Left ventricle myocardium inferior (tissue), 1 donor: Measurements from ENCODE around the gene STN1. TPM values are rescaled to one million over a fixed set of nuclear protein-coding genes. Genes with fewer than 3 reads are reported as not detected.

ENCODE experiments used
- DNase-seq: peaks from one replicate; pipeline ENCODE4 v3.0.0-alpha.2; 2020
- H3K27ac ChIP-seq: fragments of 200-600 bp; replicated peaks from 2 replicates; pipeline ENCODE4 v1.8.0; 2021
- H3K27me3 ChIP-seq: fragments of 200-600 bp; 2 replicates; pipeline ENCODE4 v1.8.0; 2021; ENCODE audit warnings: low read depth
- H3K36me3 ChIP-seq: fragments of 200-600 bp; 2 replicates; pipeline ENCODE4 v1.8.0; 2021
- H3K4me1 ChIP-seq: fragments of 200-600 bp; 2 replicates; pipeline ENCODE4 v1.8.0; 2021
- H3K4me3 ChIP-seq: fragments of 200-600 bp; 2 replicates; pipeline ENCODE4 v1.8.0; 2021; ENCODE audit warnings: mild to moderate bottlenecking, moderate library complexity
- H3K9me3 ChIP-seq: fragments of 200-600 bp; replicated peaks from 2 replicates; pipeline ENCODE4 v1.8.0; 2021
- intact Hi-C: fragments of 100-400 bp; cut with micrococcal nuclease; formaldehyde crosslinking; loops from one replicate; pipeline ENCODE4 v1.11.0; 2022
- total RNA-seq: library from RNA; stranded (reverse); fragmentation: NEBNext Ultra II Directional; extraction: Animal tissue kit (Norgen Biotek cat#: 25700); gene quantifications from one replicate; pipeline ENCODE4 v1.2.1, GENCODE V29; 2021
- TF ChIP-seq, protein P1 (sequence below): fragments of 200-600 bp; IDR thresholded peaks from 2 replicates; pipeline ENCODE4 v1.8.0; 2021; ENCODE audit warnings: antibody characterized with exemption, mild to moderate bottlenecking, borderline replicate concordance
- donor health status: DM: no; HTN: yes; CAD: no; lungs with severe emphysema.

Gene STN1
- total RNA-seq, 1 donor from 2014 or later: 30.7 TPM

DNA sequence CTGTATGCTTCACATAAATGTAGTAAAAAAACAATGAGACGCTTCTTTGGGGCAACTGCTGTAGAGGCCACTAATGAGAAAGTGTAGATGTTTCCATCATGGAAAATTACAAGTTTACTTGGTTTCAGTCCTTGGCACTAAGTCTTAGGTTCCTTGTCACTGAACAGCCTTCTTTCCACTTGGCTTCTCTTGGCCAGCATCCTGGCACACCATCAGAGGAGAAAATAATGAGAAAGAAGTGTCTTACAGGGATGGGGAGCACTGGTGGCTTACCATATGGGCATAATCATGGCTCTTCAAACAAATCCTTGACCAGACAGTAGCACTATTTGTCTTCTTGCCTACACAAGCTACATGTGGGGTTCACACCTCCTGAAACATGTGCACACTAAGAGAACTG is 40.1 kb downstream of the STN1 start:
- Histone ChIP-seq H3K9me3 (no peaks in the 10 kb centered on the region), H3K27ac (no peak overlapping the region), H3K36me3 (peaks cover 69% of the 10 kb centered on the region), H3K4me3 (no peak overlapping the region), H3K4me1 (peaks cover 45% of the 10 kb centered on the region), H3K27me3 (no peaks in the 10 kb centered on the region)
- DNase-seq: no peak
- TF ChIP-seq, protein P1, sequence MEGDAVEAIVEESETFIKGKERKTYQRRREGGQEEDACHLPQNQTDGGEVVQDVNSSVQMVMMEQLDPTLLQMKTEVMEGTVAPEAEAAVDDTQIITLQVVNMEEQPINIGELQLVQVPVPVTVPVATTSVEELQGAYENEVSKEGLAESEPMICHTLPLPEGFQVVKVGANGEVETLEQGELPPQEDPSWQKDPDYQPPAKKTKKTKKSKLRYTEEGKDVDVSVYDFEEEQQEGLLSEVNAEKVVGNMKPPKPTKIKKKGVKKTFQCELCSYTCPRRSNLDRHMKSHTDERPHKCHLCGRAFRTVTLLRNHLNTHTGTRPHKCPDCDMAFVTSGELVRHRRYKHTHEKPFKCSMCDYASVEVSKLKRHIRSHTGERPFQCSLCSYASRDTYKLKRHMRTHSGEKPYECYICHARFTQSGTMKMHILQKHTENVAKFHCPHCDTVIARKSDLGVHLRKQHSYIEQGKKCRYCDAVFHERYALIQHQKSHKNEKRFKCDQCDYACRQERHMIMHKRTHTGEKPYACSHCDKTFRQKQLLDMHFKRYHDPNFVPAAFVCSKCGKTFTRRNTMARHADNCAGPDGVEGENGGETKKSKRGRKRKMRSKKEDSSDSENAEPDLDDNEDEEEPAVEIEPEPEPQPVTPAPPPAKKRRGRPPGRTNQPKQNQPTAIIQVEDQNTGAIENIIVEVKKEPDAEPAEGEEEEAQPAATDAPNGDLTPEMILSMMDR: no peak
- intact Hi-C loops: no loop called here

DNA sequence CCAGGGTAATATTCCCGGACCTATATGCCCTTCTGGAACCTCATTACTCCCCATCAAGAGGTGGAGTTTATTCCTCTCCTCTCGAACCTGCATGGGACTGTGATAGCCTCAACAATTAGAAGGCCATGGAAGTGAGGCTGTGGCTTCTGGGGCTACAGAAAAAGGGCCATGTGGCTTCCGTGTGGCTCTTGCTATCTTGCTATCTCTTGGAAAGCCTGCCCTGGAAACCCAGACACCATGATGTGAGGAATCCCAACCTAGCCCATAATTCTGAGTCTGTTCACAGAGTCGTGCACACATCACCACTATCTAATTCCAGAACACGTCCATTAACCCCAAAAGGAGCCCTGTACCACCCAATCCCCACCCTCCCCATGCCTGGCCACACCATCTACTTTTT is 41.8 kb downstream of the STN1 start:
- DNase-seq: no peak
- intact Hi-C loops: no loop called here
- Histone ChIP-seq H3K4me3 (no peak overlapping the region), H3K27me3 (no peaks in the 10 kb centered on the region), H3K9me3 (no peaks in the 10 kb centered on the region), H3K36me3 (peaks cover 65% of the 10 kb centered on the region), H3K27ac (no peak overlapping the region), H3K4me1 (peaks cover 29% of the 10 kb centered on the region)
- TF ChIP-seq, protein P1: no peak

DNA sequence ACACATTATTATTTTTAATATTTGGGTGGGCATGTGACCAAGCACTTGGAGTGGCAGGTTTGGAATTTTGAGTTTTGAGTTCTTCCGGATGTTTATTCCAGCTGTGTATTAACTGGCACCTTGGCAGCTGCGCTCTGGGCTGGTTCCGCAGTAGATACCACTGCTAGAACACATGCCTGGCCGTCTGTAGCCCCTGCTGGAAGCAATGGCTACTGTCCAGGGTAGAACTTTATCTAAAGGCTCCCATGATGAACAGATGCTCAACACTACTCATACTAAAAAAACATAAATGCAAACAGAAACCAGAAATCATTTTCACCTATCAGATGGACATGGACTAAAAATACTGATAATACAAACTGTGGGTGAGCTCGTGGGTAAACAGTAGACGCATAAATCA is 43.3 kb downstream of the STN1 start:
- H3K36me3 ChIP-seq: peaks cover 50% of the 10 kb centered on the region
- intact Hi-C loops: no loop called here
- no peak overlapping the region for H3K27ac ChIP-seq
- H3K4me1 ChIP-seq: peaks cover 16% of the 10 kb centered on the region
- DNase-seq: no peak
- H3K4me3 ChIP-seq: no peak overlapping the region
- TF ChIP-seq, protein P1: peak; percentile 41
- no peaks in the 10 kb centered on the region for H3K27me3 ChIP-seq
- no peaks in the 10 kb centered on the region for H3K9me3 ChIP-seq

DNA sequence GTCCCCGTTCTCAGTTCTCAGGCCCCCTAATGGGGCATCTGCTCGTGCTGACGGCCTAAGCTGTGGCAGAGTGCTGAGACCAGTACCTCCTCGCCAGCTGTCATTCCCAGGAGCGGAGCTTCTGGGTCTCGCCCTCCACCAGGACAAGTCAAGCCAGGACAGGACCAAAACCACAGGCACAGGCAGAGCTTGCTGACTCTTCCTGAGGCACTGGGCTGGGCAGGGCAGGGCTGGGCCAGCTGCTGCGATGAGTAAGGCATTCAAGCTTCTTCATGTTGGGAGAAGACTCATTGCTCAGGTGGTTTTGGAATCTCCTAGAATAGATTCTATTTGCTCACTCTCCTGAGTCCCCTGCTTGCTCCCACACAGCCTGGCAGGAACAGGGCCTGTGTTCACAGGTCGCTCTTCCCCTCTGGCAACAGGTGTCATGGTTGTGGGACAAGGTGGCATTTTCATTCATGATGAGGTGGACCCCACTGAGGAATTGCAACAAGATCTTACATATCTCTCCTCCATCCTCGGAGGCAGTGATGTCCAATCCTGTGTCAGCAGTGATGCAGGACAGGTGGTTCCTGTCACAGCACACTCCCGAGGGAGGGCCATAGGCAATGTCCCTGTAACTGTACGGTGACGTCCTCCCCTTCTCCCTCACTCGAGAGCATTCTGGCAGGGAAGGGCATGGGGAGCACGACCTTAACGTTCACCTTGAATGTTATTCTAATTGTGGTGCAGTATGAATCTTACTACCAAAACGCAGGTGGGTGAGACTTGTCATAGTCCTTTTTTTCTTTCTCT is 45.6 kb downstream of the STN1 start:
- DNase-seq: no peak
- no peak overlapping the region for H3K27ac ChIP-seq
- peaks cover 27% of the 10 kb centered on the region for H3K36me3 ChIP-seq
- H3K4me1 ChIP-seq: peaks cover 12% of the 10 kb centered on the region
- no peaks in the 10 kb centered on the region for H3K9me3 ChIP-seq
- H3K27me3 ChIP-seq: no peaks in the 10 kb centered on the region
- H3K4me3 ChIP-seq: no peak overlapping the region
- intact Hi-C loops: no loop called here
- TF ChIP-seq, protein P1: no peak

DNA sequence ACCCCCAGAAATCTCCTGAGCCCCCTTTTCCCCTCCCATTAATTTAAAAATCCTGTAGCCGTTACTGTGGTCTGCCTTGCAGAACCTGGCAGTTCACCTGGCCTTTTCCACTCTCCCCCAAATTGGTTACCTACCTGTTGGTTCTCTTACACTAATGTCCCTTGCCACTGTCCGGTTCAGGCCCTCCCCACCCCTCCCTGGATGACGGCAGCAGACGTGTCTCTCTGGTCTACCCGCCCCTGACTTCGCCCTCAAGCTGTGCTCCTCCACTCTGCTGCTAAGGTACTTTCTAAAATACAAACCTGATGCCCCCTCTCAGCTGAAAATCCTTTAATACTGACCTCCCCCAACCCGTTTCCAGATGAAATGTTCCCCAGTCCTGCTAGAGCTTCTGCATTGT is 47.0 kb downstream of the STN1 start:
- peaks cover 12% of the 10 kb centered on the region for H3K4me1 ChIP-seq
- H3K27ac ChIP-seq: no peak overlapping the region
- H3K9me3 ChIP-seq: peaks cover 2% of the 10 kb centered on the region
- TF ChIP-seq, protein P1: no peak
- H3K4me3 ChIP-seq: no peak overlapping the region
- no peaks in the 10 kb centered on the region for H3K27me3 ChIP-seq
- intact Hi-C loops: no loop called here
- peaks cover 19% of the 10 kb centered on the region for H3K36me3 ChIP-seq
- no peak for DNase-seq
